BLaER1 (cell line): ENCODE measurements around the gene PRRT4.
A peak's percentile ranks its signal among the peaks of the same experiment; 100 is the strongest.

Experiments
- H3K27ac ChIP-seq: shearing (Covaris generic); formaldehyde crosslinking; 2 replicates; pipeline ENCODE4 v1.8.1; 2022
- H3K27me3 ChIP-seq: shearing (Covaris generic); formaldehyde crosslinking; 2 replicates; pipeline ENCODE4 v1.8.1; 2022
- H3K36me3 ChIP-seq: shearing (Covaris generic); formaldehyde crosslinking; 2 replicates; pipeline ENCODE4 v1.8.1; 2022
- H3K4me1 ChIP-seq: shearing (Covaris generic); formaldehyde crosslinking; 2 replicates; pipeline ENCODE4 v1.8.1; 2022
- H3K4me2 ChIP-seq: shearing (Covaris generic); formaldehyde crosslinking; 2 replicates; pipeline ENCODE4 v1.8.1; 2022
- H3K4me3 ChIP-seq: shearing (Covaris generic); formaldehyde crosslinking; 2 replicates; pipeline ENCODE4 v1.8.1; 2022
- H3K9ac ChIP-seq: shearing (Covaris generic); formaldehyde crosslinking; 2 replicates; pipeline ENCODE4 v1.8.1; 2022
- H3K9me3 ChIP-seq: shearing (Covaris generic); formaldehyde crosslinking; 2 replicates; pipeline ENCODE4 v1.8.1; 2022
- H4K20me1 ChIP-seq: shearing (Covaris generic); formaldehyde crosslinking; 2 replicates; pipeline ENCODE4 v1.8.1; 2022
- Cebpa-rat ChIP-seq: shearing (Covaris generic); IDR thresholded peaks from 2 replicates; pipeline ENCODE4 v1.8.1; 2022

PRRT4 gene

GRCh38 chr7:128324368-128324680 is 37.2 kb downstream of the PRRT4 start:
- no peak overlapping the region for H3K9ac ChIP-seq
- H4K20me1 ChIP-seq: no peaks in the 10 kb centered on the region; the same call in 1 of the 2 replicates
- H3K4me2 ChIP-seq: no peak overlapping the region
- peaks cover 26% of the 10 kb centered on the region for H3K4me1 ChIP-seq
- no peak overlapping the region for H3K4me3 ChIP-seq
- H3K27me3 ChIP-seq: no peaks in the 10 kb centered on the region
- H3K9me3 ChIP-seq: no peaks in the 10 kb centered on the region
- TF ChIP-seq Cebpa-rat: no peak
- H3K27ac ChIP-seq: no peak overlapping the region
- peaks cover 95% of the 10 kb centered on the region for H3K36me3 ChIP-seq

GRCh38 chr7:128323459-128324367 is 37.8 kb downstream of the PRRT4 start:
- peaks cover 32% of the 10 kb centered on the region for H3K4me1 ChIP-seq

GRCh38 chr7:128323040-128323439 is 38.5 kb downstream of the PRRT4 start:
- Histone ChIP-seq H3K36me3 (peaks cover 94% of the 10 kb centered on the region), H3K9ac (no peak overlapping the region), H3K27me3 (no peaks in the 10 kb centered on the region), H3K4me2 (no peak overlapping the region), H3K9me3 (no peaks in the 10 kb centered on the region), H4K20me1 (no peaks in the 10 kb centered on the region; the same call in 1 of the 2 replicates), H3K4me3 (no peak overlapping the region), H3K4me1 (peaks cover 39% of the 10 kb centered on the region), H3K27ac (no peak overlapping the region)
- no peak for TF ChIP-seq Cebpa-rat

More at GRCh38 chr7:128323459-128324367, 37.8 kb downstream of the PRRT4 start:
- Histone ChIP-seq H3K36me3 (peaks cover 95% of the 10 kb centered on the region), H3K27me3 (no peaks in the 10 kb centered on the region), H3K9me3 (no peaks in the 10 kb centered on the region), H3K9ac (no peak overlapping the region), H3K4me3 (no peak overlapping the region), H4K20me1 (no peaks in the 10 kb centered on the region; the same call in 1 of the 2 replicates), H3K27ac (no peak overlapping the region), H3K4me2 (no peak overlapping the region)
- TF ChIP-seq Cebpa-rat: no peak

- Histone ChIP-seq H3K4me2 (no peak overlapping the region), H4K20me1 (no peaks in the 10 kb centered on the region; the same call in 1 of the 2 replicates), H3K4me3 (no peak overlapping the region), H3K27ac (no peak overlapping the region), H3K27me3 (no peaks in the 10 kb centered on the region), H3K36me3 (peaks cover 94% of the 10 kb centered on the region), H3K4me1 (peaks cover 44% of the 10 kb centered on the region), H3K9me3 (no peaks in the 10 kb centered on the region), H3K9ac (no peak overlapping the region)
- TF ChIP-seq Cebpa-rat: no peak
Measured at GRCh38 chr7:128322040-128322643, 39.3 kb downstream of the PRRT4 start.

- peaks cover 94% of the 10 kb centered on the region for H3K36me3 ChIP-seq
- H3K27me3 ChIP-seq: no peaks in the 10 kb centered on the region
- H3K27ac ChIP-seq: peak overlapping the region; percentile 52
Measured at GRCh38 chr7:128321044-128321422, 40.5 kb downstream of the PRRT4 start.

GRCh38 chr7:128318691-128319090 is 42.8 kb downstream of the PRRT4 start:
- Histone ChIP-seq H4K20me1 (no peaks in the 10 kb centered on the region; the same call in 1 of the 2 replicates), H3K4me2 (peak overlapping the region; percentile 40; the same call in 1 of the 2 replicates), H3K36me3 (peaks cover 94% of the 10 kb centered on the region)

More at GRCh38 chr7:128321044-128321422, 40.5 kb downstream of the PRRT4 start:
- Histone ChIP-seq H3K4me3 (no peak overlapping the region), H4K20me1 (no peaks in the 10 kb centered on the region; the same call in 1 of the 2 replicates), H3K9me3 (no peaks in the 10 kb centered on the region), H3K4me1 (peaks cover 44% of the 10 kb centered on the region), H3K9ac (peak overlapping the region; percentile 6; the same call in 1 of the 2 replicates), H3K4me2 (peak overlapping the region; percentile 40)
- TF ChIP-seq Cebpa-rat: no peak

GRCh38 chr7:128311013-128311412 is 50.5 kb downstream of the PRRT4 start:
- no peaks in the 10 kb centered on the region for H3K4me1 ChIP-seq
- no peak for TF ChIP-seq Cebpa-rat
- peaks cover 100% of the 10 kb centered on the region for H3K36me3 ChIP-seq
- no peaks in the 10 kb centered on the region for H3K27me3 ChIP-seq
- H4K20me1 ChIP-seq: no peaks in the 10 kb centered on the region
- H3K9me3 ChIP-seq: no peaks in the 10 kb centered on the region
- H3K9ac ChIP-seq: no peak overlapping the region
- no peak overlapping the region for H3K4me3 ChIP-seq
- no peak overlapping the region for H3K4me2 ChIP-seq
- H3K27ac ChIP-seq: no peak overlapping the region

More at GRCh38 chr7:128318691-128319090, 42.8 kb downstream of the PRRT4 start:
- H3K9ac ChIP-seq: no peak overlapping the region
- H3K27me3 ChIP-seq: no peaks in the 10 kb centered on the region
- H3K9me3 ChIP-seq: no peaks in the 10 kb centered on the region
- H3K4me3 ChIP-seq: no peak overlapping the region
- H3K4me1 ChIP-seq: peaks cover 44% of the 10 kb centered on the region
- TF ChIP-seq Cebpa-rat: no peak
- H3K27ac ChIP-seq: no peak overlapping the region; the same call in 1 of the 2 replicates

GRCh38 chr7:128310499-128310898 is 51.0 kb downstream of the PRRT4 start:
- no peak overlapping the region for H3K9ac ChIP-seq
- TF ChIP-seq Cebpa-rat: no peak
- H3K4me2 ChIP-seq: no peak overlapping the region
- no peaks in the 10 kb centered on the region for H3K4me1 ChIP-seq
- peaks cover 100% of the 10 kb centered on the region for H3K36me3 ChIP-seq
- no peaks in the 10 kb centered on the region for H4K20me1 ChIP-seq
- no peaks in the 10 kb centered on the region for H3K9me3 ChIP-seq
- H3K27me3 ChIP-seq: no peaks in the 10 kb centered on the region
- H3K4me3 ChIP-seq: no peak overlapping the region
- H3K27ac ChIP-seq: no peak overlapping the region

GRCh38 chr7:128309976-128310375 is 51.5 kb downstream of the PRRT4 start:
- no peak overlapping the region for H3K9ac ChIP-seq
- H3K4me2 ChIP-seq: no peak overlapping the region
- no peak for TF ChIP-seq Cebpa-rat
- H3K4me1 ChIP-seq: no peaks in the 10 kb centered on the region
- H3K4me3 ChIP-seq: no peak overlapping the region
- no peaks in the 10 kb centered on the region for H3K9me3 ChIP-seq
- H4K20me1 ChIP-seq: no peaks in the 10 kb centered on the region
- no peak overlapping the region for H3K27ac ChIP-seq
- H3K27me3 ChIP-seq: no peaks in the 10 kb centered on the region
- peaks cover 100% of the 10 kb centered on the region for H3K36me3 ChIP-seq

- no peak for TF ChIP-seq Cebpa-rat
- Histone ChIP-seq H3K4me3 (no peak overlapping the region), H3K27me3 (no peaks in the 10 kb centered on the region), H3K27ac (no peak overlapping the region), H3K4me2 (no peak overlapping the region), H3K4me1 (no peaks in the 10 kb centered on the region), H4K20me1 (no peaks in the 10 kb centered on the region), H3K9me3 (no peaks in the 10 kb centered on the region), H3K9ac (no peak overlapping the region), H3K36me3 (peaks cover 100% of the 10 kb centered on the region)
Measured at GRCh38 chr7:128309124-128309523, 52.4 kb downstream of the PRRT4 start.
